Measurements from ENCODE around the gene FRMPD4.

FRMPD4 gene

DNA sequence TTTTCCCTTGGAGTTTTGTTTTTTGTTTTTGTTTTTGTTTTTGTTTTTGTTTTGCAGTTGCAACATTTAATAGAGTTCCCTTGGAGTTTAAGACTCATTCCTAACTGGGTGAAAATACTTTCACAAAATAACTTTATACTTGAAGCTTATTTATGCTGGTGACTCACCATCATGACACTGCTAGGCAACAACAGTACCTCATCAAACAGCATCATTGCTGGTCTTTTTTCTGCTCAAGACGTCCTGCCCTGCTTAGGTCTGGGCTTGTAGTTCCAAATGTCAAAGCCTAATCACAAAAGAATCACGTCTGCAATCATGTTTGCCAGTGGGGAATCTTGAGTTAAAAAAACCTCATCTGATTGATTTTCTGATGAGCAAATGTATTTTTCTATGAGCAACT, 547.3 kb downstream of the FRMPD4 start:
- DNase-seq: no peak

DNA sequence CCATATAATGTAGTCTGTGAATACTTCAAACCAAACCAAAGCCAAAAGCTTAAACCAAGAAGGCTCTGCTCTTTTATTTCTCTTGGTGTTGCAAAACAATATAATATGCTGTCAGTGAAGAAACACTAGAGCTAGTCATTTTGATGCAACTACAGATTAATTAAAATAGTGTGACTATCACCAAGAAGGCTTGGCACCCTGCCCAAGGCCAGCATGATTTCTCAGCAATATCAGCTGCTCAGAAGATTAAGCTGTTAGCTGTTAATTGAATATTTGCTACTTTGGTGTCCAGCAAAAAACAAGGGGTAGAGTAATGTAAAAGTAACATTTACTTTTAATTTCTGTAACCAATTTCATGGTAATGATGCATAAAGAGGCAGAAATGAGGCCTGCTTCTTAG, 548.1 kb downstream of the FRMPD4 start:
- peak; percentile 11 to 62 for DNase-seq

DNA sequence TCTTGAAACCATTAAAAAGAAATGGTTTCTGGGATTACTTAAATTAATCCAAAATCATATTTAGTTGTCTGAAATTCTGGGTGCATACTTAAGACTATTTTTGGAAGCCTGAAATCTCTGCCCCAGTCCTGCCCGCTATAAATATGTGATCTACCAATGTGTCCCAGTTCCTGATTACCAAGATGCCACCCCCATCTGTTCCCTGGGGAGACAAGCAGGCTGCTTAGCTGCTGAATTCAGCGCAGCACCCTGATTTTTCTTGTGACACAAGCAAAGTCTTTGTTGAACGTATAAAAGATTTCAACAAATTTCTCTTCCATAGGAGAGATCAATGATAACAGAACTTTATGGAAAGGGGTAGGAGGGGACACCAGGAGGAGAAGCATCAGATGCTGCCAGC, 552.4 kb downstream of the FRMPD4 start:
- DNase-seq: no peak

DNA sequence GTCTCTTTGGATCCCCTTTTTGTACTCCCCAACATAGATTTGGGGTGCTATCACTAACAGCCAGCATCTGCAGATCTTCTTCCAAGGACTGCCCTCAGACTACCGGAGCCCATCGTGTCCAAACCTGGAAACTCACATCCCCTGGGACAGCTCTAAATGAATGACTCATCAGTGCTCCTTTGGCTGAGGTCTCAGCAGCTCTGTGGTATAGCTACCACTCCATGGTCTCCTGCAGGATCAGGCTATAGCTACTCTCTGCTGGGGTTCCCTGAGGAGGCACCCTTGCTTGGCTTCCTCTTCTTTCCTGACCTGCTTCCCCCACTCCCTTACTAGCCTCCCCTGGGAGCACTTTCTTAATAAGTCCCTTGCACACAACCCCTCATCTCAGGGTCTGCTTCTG, 555.5 kb downstream of the FRMPD4 start:
- DNase-seq: no peak

DNA sequence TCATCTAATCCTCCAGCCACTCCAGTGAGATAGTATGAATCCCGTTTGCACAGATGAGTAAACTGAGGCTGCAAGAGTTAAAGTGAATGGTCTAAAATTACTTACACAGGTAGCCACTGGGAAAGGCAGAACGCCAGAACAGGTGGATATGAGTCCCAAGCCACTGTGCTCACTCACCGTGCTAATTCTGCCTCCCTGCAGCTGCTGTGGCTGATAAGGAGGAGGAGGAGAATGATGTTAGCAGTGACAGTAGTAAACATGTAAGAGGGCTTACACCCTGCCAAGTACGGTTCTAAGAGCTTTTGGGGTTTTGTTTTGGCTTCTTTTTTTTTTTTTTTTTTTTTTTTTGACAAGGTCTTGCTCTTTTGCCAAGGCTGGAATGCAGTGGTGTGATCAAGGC, 562.5 kb downstream of the FRMPD4 start:
- DNase-seq: no peak

DNA sequence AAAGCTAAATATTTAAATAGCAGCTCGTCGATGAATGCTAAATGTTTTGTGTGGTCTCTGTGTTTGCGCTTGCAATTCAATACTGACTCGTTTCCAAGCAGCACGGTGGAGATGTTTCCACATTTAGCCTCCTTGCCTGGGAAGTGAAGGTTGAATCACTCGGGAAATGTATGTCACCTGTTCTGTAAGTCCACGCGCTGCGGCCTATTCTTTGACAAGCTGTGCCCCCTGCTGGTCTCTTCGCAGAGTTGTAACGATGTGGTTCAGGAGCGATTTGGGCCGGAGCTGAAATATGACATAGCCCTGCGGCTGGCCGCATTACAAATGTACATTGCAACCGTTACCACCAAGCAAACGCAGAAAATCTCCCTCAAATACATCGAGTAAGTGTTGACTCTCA, 563.4 kb downstream of the FRMPD4 start:
- DNase-seq: peak; percentile 79 to 88

DNA sequence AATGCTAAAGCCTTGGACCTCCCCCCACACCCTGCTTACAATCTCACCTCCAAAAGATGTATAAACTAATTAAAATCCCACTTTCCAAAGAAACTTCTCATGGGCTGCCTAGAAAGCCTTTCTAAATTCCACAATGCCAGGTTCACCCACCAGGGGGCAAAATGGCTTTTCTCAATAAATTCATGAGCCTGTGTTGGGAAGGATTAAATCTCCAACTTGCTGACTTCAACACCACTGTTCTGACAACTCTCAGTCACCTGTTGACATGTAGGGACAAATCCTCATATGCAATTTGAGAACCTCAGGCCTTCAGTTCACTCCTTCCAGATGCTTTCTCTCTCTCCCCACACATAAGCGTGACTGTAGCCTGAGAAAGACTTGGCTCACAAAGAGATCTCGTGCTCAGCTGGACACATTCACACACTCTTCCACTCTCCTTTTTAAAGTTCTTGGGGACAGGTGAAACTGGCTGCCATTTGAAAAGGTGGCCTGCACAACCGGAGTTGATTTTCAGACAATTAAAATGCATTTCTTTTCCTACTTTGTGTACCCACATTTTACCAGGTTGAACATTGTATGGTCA, 564.3 kb downstream of the FRMPD4 start:
- peak; percentile 2 to 39 for DNase-seq

DNA sequence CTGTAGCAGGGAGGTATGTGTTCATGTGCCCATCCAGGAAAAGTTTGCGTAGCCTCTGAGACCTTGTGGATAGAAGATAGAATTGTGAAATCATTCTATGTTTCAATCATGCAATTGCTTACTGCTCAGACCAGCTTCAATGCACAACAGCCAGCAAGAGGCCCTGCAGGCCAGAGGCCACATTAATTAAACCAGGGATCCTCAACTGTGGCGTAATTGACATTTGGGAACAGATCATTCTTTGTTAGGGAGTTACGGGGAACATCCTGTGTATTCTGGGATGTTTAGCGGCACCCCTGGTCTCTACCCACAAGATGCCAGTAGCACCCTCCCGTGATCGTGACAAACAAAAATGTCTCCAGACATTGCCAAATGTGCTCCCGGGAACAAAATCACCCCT, 566.4 kb downstream of the FRMPD4 start:
- DNase-seq: no peak

DNA sequence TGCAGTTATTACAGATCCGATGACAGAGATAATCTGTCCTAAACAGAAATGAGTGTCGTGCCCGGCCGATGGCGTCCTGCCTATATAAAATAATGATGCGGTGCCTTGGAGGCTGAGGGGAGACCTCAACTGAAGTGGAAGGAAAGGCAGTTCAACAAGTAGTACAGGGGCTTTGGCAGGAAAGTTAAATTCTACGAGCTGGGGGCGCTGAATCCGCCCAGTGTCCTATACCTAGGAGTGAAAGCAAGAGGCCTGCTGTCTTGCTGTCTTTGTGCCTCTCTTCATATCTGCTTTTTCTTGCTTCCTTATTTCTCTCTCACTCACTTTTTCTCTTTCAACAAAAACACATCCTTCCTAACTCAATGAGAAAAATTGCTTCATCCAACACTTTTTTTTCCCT, 570.8 kb downstream of the FRMPD4 start:
- no peak for DNase-seq

DNA sequence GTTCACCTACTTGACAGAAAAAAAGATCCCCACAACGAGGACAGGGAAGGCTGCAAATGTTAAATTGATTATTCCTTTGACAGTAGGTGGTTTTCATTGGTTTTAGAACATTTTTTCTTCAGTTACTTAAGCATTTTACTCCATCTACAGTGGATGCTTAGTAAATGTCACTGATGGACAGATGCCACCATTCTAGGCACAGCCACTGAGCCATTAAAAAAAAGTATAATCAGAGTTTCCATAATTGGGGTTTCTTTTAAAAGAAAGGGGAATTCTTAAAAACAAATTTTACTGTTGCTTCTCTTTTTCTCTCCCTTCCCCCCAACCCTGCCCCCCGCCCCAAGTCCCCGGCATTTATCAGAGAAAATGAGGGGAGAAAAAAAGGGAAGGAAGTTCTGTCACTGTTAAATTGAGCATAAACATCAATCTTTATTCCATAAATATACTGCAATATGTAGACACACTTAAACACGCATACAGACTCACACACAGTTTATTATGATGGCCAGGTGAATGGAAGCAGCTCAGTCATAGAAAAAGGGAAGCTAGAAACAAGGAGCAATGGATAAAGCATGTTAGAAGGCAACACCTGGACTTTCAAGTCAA, 573.3 kb downstream of the FRMPD4 start:
- no peak for DNase-seq

DNA sequence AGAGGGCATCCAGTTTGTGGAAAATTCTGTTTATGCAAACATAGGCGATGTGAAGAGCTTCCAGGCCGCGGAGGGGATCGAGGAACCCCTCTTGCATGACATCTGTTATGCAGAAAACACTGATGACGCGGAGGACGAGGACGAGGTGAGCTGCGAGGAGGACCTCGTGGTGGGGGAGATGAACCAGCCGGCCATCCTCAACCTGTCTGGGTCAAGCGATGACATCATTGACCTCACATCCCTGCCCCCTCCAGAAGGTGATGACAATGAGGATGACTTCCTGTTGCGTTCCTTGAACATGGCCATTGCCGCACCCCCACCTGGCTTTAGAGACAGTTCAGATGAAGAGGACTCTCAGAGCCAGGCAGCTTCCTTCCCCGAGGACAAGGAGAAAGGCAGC, 578.3 kb downstream of the FRMPD4 start:
- DNase-seq: no peak

DNA sequence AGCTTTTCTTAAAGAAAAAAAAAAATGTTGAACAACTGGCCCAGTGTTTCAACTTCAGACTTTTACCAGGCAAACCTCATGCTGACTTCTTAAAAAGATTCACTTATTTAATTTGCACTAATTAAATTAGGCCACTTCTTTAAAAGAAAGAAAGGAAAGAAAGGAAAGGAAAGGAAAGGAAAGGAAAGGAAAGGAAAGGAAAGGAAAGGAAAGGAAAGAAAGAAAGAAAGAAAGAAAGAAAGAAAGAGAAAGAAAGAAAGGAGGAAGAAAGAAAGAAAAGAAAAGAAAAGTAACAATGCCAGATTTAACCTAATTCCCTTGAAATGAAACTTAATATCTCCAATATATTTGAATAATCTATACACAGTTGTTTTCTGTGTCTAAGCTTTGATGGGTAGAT, 581.6 kb downstream of the FRMPD4 start:
- no peak for DNase-seq

DNA sequence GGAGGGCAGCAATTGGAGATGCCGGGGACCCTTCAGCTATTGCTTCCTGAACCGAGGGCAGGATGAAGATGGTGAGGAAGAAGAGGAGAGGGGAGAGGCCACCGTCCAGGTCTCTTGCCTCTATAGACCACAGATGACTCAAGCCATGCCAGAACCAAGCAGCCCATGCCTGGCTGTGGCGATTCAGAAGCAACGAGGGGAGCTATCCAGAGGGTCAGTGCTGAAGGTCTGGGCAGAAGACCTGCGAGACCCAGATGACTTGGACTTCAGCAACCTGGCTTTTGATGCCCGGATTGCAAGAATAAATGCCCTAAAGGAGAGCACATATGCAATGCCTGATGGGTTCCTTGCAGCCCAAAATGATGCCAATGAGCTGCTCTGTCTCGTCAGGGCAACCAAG, 582.8 kb downstream of the FRMPD4 start:
- DNase-seq: no peak

DNA sequence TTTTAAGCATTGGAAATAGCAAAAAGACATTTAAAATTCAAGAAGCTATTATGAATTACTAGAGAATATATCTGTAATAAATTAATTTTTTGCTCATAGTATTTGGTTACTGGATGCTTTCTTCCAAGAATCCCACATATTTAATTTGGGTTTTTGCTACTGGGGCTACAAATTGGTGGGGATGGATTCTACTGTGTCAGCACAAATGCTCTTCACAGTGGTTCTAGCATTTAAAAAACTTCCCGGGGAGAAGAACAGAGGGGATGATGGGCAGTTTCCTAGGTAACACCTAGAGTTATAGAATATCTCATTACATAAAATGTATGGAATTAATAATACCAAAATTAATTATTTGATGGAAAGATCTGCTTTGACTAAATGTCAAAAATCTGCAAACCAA, 584.0 kb downstream of the FRMPD4 start:
- no peak for DNase-seq

DNA sequence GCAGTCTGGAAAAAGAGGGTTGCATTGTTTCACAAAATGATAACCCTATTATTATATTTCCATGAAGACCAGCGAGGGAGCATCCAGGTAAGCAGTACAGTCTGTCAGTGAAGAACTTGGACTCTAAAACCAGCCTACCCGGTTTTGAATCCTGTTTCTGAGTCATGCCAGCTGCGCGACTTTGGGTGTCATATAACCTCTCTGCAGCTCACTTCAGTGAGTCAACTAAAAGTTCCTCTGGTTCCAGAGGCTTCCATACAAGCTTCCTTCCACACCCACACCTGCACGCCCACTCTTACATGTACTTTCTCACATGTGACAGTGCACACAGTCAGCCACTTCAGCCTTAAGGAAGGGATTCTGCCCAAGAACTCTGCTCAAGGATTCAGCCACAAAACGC, 603.1 kb downstream of the FRMPD4 start:
- DNase-seq: no peak

DNA sequence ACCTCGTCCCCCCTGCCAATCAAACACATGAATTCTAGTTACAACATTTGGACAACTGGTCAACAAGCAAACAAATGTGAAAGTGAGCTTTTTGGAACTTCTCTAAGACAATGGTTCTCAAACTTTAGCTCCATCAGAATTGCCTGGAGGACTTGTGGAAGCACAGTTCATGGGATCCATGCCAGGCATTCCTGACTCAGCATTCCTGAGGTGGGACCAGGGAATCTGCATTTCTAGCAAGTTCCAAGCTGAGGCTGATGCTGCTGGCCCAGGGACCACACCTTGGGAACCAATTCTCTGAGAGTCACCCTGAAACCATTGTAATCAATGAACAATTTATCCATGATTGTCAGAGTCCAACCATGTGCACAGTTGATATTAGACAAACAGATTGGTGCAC, 609.2 kb downstream of the FRMPD4 start:
- no peak for DNase-seq

DNA sequence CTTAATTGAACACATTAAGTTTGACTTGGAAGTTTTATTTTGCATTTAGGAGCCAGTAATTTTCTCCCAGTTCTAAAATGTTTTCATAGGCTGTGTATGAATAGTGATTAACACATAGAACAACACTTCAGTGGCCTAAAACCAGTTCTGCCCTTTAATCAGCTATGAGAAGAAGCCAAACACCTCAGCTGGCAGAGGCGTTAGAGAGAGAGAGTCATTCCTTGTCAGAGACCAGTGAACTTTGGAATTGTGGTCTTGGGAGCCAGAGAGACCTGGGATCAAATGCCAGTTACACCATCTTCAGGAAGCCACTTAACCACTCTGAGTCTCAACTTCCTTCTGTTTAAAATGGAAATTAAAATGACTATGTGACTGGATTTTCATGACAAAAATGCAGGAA, 613.6 kb downstream of the FRMPD4 start:
- DNase-seq: no peak

DNA sequence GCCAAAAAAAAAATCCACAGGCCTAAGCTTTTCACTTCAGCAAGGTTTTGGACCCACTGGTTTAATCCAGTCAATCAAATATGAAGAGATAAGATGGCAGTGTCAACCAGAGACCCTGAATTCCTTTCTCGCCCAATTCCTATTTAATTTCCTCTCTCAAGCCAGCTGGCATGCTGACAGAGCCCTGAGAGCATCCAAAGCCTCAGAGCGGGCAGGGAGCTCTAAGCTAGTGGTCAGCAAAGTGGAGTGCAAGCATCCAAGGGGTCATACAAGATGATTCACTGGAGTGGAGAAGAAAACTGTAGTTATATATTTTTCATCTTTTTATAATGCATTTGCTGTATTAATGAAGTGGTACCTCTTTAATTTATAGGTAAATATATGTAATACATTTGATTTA, 615.1 kb downstream of the FRMPD4 start:
- DNase-seq: no peak

DNA sequence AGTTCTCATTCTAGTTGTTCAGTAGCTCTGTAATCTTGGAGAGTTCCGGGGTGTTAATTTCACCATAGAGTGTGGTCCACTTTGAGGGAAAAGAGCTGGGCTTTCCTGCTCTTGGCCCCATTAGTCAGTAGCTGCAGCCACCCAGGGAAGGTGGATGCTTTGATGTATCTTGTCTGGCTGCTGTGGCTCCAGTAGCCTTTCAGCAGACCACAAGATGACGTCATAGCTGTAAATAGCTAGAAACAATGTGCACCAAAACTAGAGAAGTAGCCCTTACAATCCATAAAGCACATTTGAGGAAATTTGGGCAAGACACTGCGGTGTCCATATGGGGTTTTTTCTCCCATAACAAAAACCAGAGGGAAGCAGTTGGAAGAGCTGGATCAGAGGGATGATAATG, 620.0 kb downstream of the FRMPD4 start:
- no peak for DNase-seq

DNA sequence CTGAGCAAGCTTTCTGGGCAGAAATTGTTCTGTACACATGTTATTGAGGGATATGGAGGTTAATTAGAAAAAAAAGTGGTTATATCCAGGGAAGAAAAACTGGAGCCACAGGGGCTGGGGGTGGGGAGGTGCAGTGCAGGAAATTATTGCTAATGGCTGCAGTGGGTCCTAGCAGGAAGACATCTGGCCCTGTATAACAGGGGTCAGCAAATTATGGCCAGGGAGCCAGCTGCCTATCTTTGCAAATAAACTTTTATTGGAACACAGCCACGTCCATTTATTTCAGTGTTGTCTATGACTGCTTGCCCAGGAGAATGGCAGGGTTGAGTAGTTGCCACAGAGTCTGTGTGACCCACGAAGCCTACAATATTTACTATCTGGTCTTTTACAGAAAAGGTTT, 629.6 kb downstream of the FRMPD4 start:
- no peak for DNase-seq

DNA sequence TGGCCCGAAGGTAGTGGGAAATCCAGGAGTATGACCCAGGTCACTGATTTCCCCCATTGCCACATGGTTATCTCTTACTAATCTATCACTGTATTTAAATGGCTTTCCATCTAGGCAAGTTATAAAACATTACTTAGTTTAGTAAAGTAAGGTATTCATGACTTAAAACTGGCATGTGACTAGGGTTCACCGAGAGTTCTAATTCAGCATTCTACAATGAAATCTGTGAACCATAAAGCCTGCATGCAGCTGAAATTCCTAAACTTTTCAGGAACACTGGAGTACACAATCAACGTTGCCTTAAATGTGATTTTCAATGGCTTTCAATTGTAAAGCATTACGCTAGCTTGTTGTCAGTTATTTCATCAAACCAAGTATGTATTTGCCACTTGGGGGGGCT, 630.2 kb downstream of the FRMPD4 start:
- DNase-seq: no peak

DNA sequence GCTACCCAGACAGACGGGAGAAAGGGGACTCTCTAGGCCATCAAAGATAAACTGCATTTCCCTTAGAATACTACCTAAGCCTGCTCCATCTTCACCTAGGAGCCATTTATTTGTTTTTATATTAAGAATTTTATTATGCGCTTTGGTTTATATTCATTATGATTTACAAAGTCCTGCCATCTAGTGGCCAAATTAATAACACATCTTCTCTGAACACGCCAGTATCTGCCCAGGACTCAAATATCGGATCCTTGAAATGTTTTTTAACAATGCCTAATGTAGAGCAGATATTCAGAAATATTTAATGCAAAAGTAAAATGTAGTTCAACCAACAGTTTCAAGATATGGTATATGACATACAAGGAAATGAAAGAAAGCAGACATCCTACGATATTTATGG, 632.2 kb downstream of the FRMPD4 start:
- peak; percentile 25 to 31 for DNase-seq

DNA sequence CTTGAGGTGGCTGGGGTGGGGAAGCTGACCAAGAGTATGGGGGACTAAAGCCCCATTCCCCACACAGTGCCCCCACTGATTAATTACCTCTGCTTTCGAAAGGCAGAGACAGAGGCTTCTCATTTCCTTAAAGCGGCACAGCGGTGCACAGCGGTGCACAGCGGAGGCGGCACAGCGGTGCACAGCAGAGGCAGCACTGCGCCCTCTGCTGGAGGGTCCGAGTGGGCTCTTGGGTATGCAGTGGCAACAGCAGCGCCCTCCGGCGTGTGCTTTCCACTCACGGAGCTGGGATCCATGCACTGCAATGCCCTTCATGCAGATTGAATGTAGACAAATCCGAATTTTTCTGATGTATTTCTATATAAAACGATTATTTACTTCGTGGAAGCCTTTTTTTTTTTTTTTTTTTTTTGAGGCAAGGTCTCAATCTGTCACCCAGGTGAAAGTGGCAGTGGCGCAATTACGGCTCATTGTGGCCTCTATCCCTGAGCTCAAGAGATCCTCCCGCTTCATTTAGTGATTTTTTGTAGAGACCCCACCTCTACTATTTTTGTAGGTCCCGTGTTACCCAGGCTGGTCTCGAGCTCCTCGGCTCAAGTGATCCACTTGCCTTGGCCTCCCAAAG, 633.3 kb downstream of the FRMPD4 start:
- DNase-seq: no peak

Data from NCI-H524 (cell line).